Astrocyte of the spinal cord (primary cell): ENCODE data around the gene ZNF345.

ENCODE experiments used
- DNase-seq: peaks from one replicate; pipeline ENCODE4 v3.0.0; 2011; ENCODE audit warnings: low read depth, low spot score
- H3K4me3 ChIP-seq: 2 replicates; pipeline ENCODE4 v1.5.1; 2011; ENCODE audit warnings: low read depth, mild to moderate bottlenecking, low read length, moderate library complexity
- CTCF ChIP-seq: IDR thresholded peaks from 2 replicates; pipeline ENCODE4 v1.5.1; 2012; ENCODE audit warnings: low read depth, mild to moderate bottlenecking, low read length, inconsistent platforms
- in situ Hi-C: cut with HindIII; loops from 2 replicates; pipeline ENCODE4 v1.10.0; 2017; ENCODE audit warnings: low sequenced_read_pairs

ZNF345 gene

GRCh38 chr19:36850559-36851442 lies at the start of gene ZNF345:
ZNF345 (plus strand) TSS chr19:36850876; CDS start chr19:36876831, 25,955 bp downstream.
- H3K4me3 ChIP-seq = peak within 1 kb of the TSS; percentile 77
- peak; percentile 96 for DNase-seq
- in situ Hi-C loops = no loop called here
- TF ChIP-seq CTCF = no peak

GRCh38 chr19:36805364-36805763 lies 45.3 kb upstream of the ZNF345 start:
- DNase-seq = no peak
- in situ Hi-C loops = no loop called here
- H3K4me3 ChIP-seq = no peak overlapping the region
- TF ChIP-seq CTCF = no peak

- DNase-seq = no peak
- TF ChIP-seq CTCF = no peak
- no peak overlapping the region for H3K4me3 ChIP-seq
- in situ Hi-C loops = no loop called here
Measured at GRCh38 chr19:36807029-36807428, 43.6 kb upstream of the ZNF345 start.

GRCh38 chr19:36819130-36819630 lies 31.5 kb upstream of the ZNF345 start:
- TF ChIP-seq CTCF = no peak
- no peak overlapping the region for H3K4me3 ChIP-seq
- in situ Hi-C loops = no loop called here
- no peak for DNase-seq

- DNase-seq = no peak
- in situ Hi-C loops = no loop called here
- no peak for TF ChIP-seq CTCF
- no peak overlapping the region for H3K4me3 ChIP-seq
Measured at GRCh38 chr19:36821758-36822157, 28.9 kb upstream of the ZNF345 start.

GRCh38 chr19:36833430-36833829 lies 17.2 kb upstream of the ZNF345 start:
- no peak overlapping the region for H3K4me3 ChIP-seq
- TF ChIP-seq CTCF = no peak
- DNase-seq = no peak
- in situ Hi-C loops = no loop called here
